Measurements from ENCODE around the gene NCAPD2. TPM values are rescaled to one million over a fixed set of nuclear protein-coding genes. Genes with fewer than 3 reads are reported as not detected.

The NCAPD2 gene
- total RNA-seq, 2 donors from 2014 or later = 35.9 to 94.1 TPM

GRCh38 chr12:6549684-6550151, 55.8 kb downstream of the NCAPD2 start:
- Histone ChIP-seq H3K9me3 (no peaks in the 10 kb centered on the region), H3K4me3 (no peak overlapping the region), H3K36me3 (no peaks in the 10 kb centered on the region), H3K4me1 (peaks cover 5% of the 10 kb centered on the region), H3K9ac (ENCODE audit: low read depth in 2 of 2, low read length in 2 of 2) (peak overlapping the region in 1 of 2 donors; percentile 26), H3K27me3 (no peaks in the 10 kb centered on the region), H3K27ac (peak overlapping the region; percentile 49)
- no peak for DNase-seq
- intact Hi-C loops (cut with DNase I) = no loop called here
- TF ChIP-seq, protein P1, sequence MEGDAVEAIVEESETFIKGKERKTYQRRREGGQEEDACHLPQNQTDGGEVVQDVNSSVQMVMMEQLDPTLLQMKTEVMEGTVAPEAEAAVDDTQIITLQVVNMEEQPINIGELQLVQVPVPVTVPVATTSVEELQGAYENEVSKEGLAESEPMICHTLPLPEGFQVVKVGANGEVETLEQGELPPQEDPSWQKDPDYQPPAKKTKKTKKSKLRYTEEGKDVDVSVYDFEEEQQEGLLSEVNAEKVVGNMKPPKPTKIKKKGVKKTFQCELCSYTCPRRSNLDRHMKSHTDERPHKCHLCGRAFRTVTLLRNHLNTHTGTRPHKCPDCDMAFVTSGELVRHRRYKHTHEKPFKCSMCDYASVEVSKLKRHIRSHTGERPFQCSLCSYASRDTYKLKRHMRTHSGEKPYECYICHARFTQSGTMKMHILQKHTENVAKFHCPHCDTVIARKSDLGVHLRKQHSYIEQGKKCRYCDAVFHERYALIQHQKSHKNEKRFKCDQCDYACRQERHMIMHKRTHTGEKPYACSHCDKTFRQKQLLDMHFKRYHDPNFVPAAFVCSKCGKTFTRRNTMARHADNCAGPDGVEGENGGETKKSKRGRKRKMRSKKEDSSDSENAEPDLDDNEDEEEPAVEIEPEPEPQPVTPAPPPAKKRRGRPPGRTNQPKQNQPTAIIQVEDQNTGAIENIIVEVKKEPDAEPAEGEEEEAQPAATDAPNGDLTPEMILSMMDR (IDR thresholded peaks at IDR 0.05) = no peak

- Histone ChIP-seq H3K9ac (ENCODE audit: low read depth in 2 of 2, low read length in 2 of 2) (peak overlapping the region in 1 of 2 donors; percentile 66), H3K4me1 (peaks cover 5% of the 10 kb centered on the region), H3K9me3 (no peaks in the 10 kb centered on the region), H3K27me3 (no peaks in the 10 kb centered on the region), H3K27ac (peak overlapping the region; percentile 49), H3K36me3 (no peaks in the 10 kb centered on the region), H3K4me3 (no peak overlapping the region)
- intact Hi-C loops (cut with DNase I) = no loop called here
- no peak for DNase-seq
- TF ChIP-seq, protein P1 (IDR thresholded peaks at IDR 0.05) = no peak
Measured at GRCh38 chr12:6550294-6551062, 56.6 kb downstream of the NCAPD2 start.

- Histone ChIP-seq H3K4me1 (peaks cover 5% of the 10 kb centered on the region), H3K9ac (ENCODE audit: low read depth in 2 of 2, low read length in 2 of 2) (peak overlapping the region in 1 of 2 donors; percentile 66), H3K9me3 (no peaks in the 10 kb centered on the region), H3K36me3 (no peaks in the 10 kb centered on the region), H3K27ac (peak overlapping the region; percentile 49), H3K27me3 (no peaks in the 10 kb centered on the region), H3K4me3 (no peak overlapping the region)
- DNase-seq = no peak
- TF ChIP-seq, protein P1 (IDR thresholded peaks at IDR 0.05) = no peak
- intact Hi-C loops (cut with DNase I) = no loop called here
Measured at GRCh38 chr12:6551063-6551461, 57.2 kb downstream of the NCAPD2 start.

DNA sequence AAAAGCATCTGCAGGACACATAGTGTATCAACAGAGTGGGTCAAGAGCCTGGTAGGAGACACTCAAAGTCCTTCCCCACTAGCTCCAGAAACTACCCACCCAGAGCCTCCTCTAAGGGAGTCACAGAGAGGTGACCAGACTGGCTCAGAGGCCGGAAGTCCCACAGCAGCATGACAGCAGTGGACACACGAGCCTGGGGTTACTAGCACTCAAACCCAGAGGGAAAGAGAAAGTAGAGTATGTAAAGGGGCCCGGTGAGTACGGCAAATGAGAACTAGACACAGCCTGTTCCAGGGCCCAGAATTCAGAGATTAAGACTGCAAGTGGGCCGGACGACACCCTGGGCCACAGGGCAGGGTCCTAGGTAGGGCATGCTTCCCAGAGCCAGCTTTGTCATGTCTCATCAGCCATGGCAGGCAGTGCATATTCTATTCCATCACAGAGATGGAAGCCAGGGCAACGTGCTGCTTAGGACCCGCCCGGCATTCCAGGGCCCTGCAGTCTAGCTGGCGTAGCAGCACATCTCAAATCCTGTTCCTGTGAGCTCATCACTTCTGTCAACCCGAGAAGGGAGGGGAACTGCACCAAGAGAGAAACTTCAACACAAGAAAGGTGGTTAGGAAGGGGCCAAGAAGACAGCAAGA, 57.7 kb downstream of the NCAPD2 start:
- no peaks in the 10 kb centered on the region for H3K27me3 ChIP-seq
- H3K9ac ChIP-seq (ENCODE audit: low read depth in 2 of 2, low read length in 2 of 2) = peak overlapping the region; percentile 48 to 62
- no peak for DNase-seq
- H3K4me1 ChIP-seq = peaks cover 5% of the 10 kb centered on the region
- H3K27ac ChIP-seq = peak overlapping the region; percentile 49
- TF ChIP-seq, protein P1 (IDR thresholded peaks at IDR 0.05) = no peak
- no peaks in the 10 kb centered on the region for H3K9me3 ChIP-seq
- H3K4me3 ChIP-seq = no peak overlapping the region
- intact Hi-C loops (cut with DNase I) = no loop called here
- no peaks in the 10 kb centered on the region for H3K36me3 ChIP-seq

- peak overlapping the region; percentile 49 for H3K27ac ChIP-seq
- intact Hi-C loops (cut with DNase I) = no loop called here
Measured at GRCh38 chr12:6552140-6552551, 58.2 kb downstream of the NCAPD2 start.

More at GRCh38 chr12:6552140-6552551, 58.2 kb downstream of the NCAPD2 start:
- H3K27me3 ChIP-seq = no peaks in the 10 kb centered on the region
- H3K4me3 ChIP-seq = no peak overlapping the region
- peak overlapping the region; percentile 48 to 62 for H3K9ac ChIP-seq (ENCODE audit: low read depth in 2 of 2, low read length in 2 of 2)
- DNase-seq = no peak
- no peaks in the 10 kb centered on the region for H3K9me3 ChIP-seq
- TF ChIP-seq, protein P1 (IDR thresholded peaks at IDR 0.05) = no peak
- H3K36me3 ChIP-seq = no peaks in the 10 kb centered on the region
- H3K4me1 ChIP-seq = peaks cover 5% of the 10 kb centered on the region
